Cardiac fibroblast (primary cell): Measurements from ENCODE around the gene CCM2.

ENCODE experiments used
- DNase-seq, 2 donors: peaks; one replicate each; pipeline versions ENCODE4 v3.0.0 to v3.0.0-alpha.2; 2010; ENCODE audit warnings: low read depth in 2 of 2
- H3K4me3 ChIP-seq, 2 donors: replicated peaks in 1 of 2; 1 replicate in 1 of 2; 2 replicates in 1 of 2; pipeline ENCODE4 v1.5.1; 2011; ENCODE audit warnings: low read depth in 2 of 2, low read length in 2 of 2, mild to moderate bottlenecking in 2 of 2, moderate library complexity in 1 of 2
- CTCF ChIP-seq: IDR thresholded peaks from one replicate; pipeline ENCODE4 v1.5.1; 2011; ENCODE audit warnings: low read depth, mild to moderate bottlenecking, low read length, inconsistent platforms

Gene CCM2

GRCh38 chr7:45035371-45035770, 35.4 kb downstream of the CCM2 start:
- no peak overlapping the region for H3K4me3 ChIP-seq
- TF ChIP-seq CTCF = no peak
- no peak for DNase-seq

- DNase-seq = no peak
- no peak overlapping the region for H3K4me3 ChIP-seq
- TF ChIP-seq CTCF = no peak
Measured at GRCh38 chr7:45035893-45036292, 35.9 kb downstream of the CCM2 start.

GRCh38 chr7:45036317-45036716, 36.3 kb downstream of the CCM2 start:
- H3K4me3 ChIP-seq = no peak overlapping the region
- TF ChIP-seq CTCF = no peak

GRCh38 chr7:45036796-45037195, 36.8 kb downstream of the CCM2 start:
- no peak for DNase-seq
- no peak overlapping the region for H3K4me3 ChIP-seq
- no peak for TF ChIP-seq CTCF

More at GRCh38 chr7:45036317-45036716, 36.3 kb downstream of the CCM2 start:
- DNase-seq = no peak

- no peak for DNase-seq
- TF ChIP-seq CTCF = no peak
- H3K4me3 ChIP-seq = no peak overlapping the region
Measured at GRCh38 chr7:45037876-45038275, 37.9 kb downstream of the CCM2 start.

- no peak for DNase-seq
- H3K4me3 ChIP-seq = no peak overlapping the region
- no peak for TF ChIP-seq CTCF
Measured at GRCh38 chr7:45039106-45039505, 39.1 kb downstream of the CCM2 start.

GRCh38 chr7:45044338-45044737, 44.3 kb downstream of the CCM2 start:
- no peak for TF ChIP-seq CTCF
- DNase-seq = no peak

More at GRCh38 chr7:45044338-45044737, 44.3 kb downstream of the CCM2 start:
- H3K4me3 ChIP-seq = no peak overlapping the region
